H1 (cell line): ENCODE measurements around the gene SLC9A2. TPM values are rescaled to one million over a fixed set of nuclear protein-coding genes. Genes with fewer than 3 reads are reported as not detected.

Source experiments
- ATF3 ChIP-seq: IDR thresholded peaks from 2 replicates; pipeline ENCODE4 v1.6.1; 2011; ENCODE audit warnings: low read depth, mild to moderate bottlenecking, low read length; ENCODE audit not compliant: insufficient read depth
- BACH1 ChIP-seq: IDR thresholded peaks from 2 replicates; pipeline ENCODE4 v1.6.1; 2012; ENCODE audit warnings: low read length, improper control_type of control experiment
- BCL11A ChIP-seq, 2 experiments: IDR thresholded peaks; one replicate each; pipeline ENCODE4 v1.6.1; 2011; ENCODE audit warnings: low read depth in 2 of 2, low read length in 2 of 2, mild to moderate bottlenecking in 2 of 2
- CBX8 ChIP-seq: fragments of 300-800, 300-1000 bp; sonication (generic); IDR thresholded peaks from 2 replicates; pipeline ENCODE4 v1.7.1; 2016; ENCODE audit warnings: low read depth, low read length, borderline replicate concordance
- CHD1 ChIP-seq: IDR thresholded peaks from 2 replicates; pipeline ENCODE4 v1.6.1; 2012; ENCODE audit warnings: low read depth, low read length, improper control_type of control experiment
- CTCF ChIP-seq, 3 experiments: IDR thresholded peaks; 1 replicate in 2 of 3; 2 replicates in 1 of 3; pipeline versions ENCODE4 v1.5.1 to v1.6.1; 2011; ENCODE audit warnings: low read length in 3 of 3, mild to moderate bottlenecking in 3 of 3, inconsistent platforms in 2 of 3, low read depth in 1 of 3, moderate library complexity in 1 of 3; ENCODE audit not compliant: insufficient read depth in 1 of 3; ENCODE audit errors: control extremely low read depth in 1 of 3
- EGR1 ChIP-seq: IDR thresholded peaks from 2 replicates; pipeline ENCODE4 v1.6.1; 2011; ENCODE audit warnings: low read depth, low read length, borderline replicate concordance
- EZH2 ChIP-seq: fragments of 200-600 bp; sonication (generic); IDR thresholded peaks from 2 replicates; pipeline ENCODE4 v1.7.1; 2012; ENCODE audit warnings: low read depth, mild to moderate bottlenecking, moderate library complexity, low read length, inconsistent platforms; ENCODE audit not compliant: severe bottlenecking
- FOSL1 ChIP-seq: IDR thresholded peaks from 2 replicates; pipeline ENCODE4 v1.6.1; 2011; ENCODE audit warnings: mild to moderate bottlenecking, low read depth, low read length, moderate library complexity; ENCODE audit not compliant: insufficient read depth
- GABPA ChIP-seq: IDR thresholded peaks from 2 replicates; pipeline ENCODE4 v1.6.1; 2011; ENCODE audit warnings: mild to moderate bottlenecking, low read length, moderate library complexity, borderline replicate concordance; ENCODE audit not compliant: insufficient read depth
- KDM5A ChIP-seq: fragments of 200-600 bp; IDR thresholded peaks from 2 replicates; pipeline ENCODE4 v1.7.1; 2012; ENCODE audit warnings: mild to moderate bottlenecking, low read length, inconsistent platforms, mixed read lengths
- POLR2AphosphoS5 ChIP-seq: IDR thresholded peaks from 2 replicates; pipeline ENCODE4 v1.6.1; 2011; ENCODE audit warnings: low read depth, low read length
- POU5F1 ChIP-seq: IDR thresholded peaks from 2 replicates; pipeline ENCODE4 v1.6.1; 2011; ENCODE audit warnings: low read depth, mild to moderate bottlenecking, low read length, moderate library complexity
- RBBP5 ChIP-seq: IDR thresholded peaks from 2 replicates; pipeline ENCODE4 v1.7.1; 2012; ENCODE audit warnings: low read depth, mild to moderate bottlenecking, inconsistent platforms, low read length, moderate library complexity, borderline replicate concordance
- RXRA ChIP-seq: IDR thresholded peaks from 2 replicates; pipeline ENCODE4 v1.6.1; 2011; ENCODE audit warnings: low read depth, mild to moderate bottlenecking, low read length, moderate library complexity; ENCODE audit not compliant: insufficient read depth
- SAP30 ChIP-seq: fragments of 300-600 bp; sonication (generic); IDR thresholded peaks from 2 replicates; pipeline ENCODE4 v1.7.1; 2012; ENCODE audit warnings: low read length, moderate library complexity, mild to moderate bottlenecking, inconsistent platforms; ENCODE audit not compliant: insufficient read depth, insufficient replicate concordance
- SIX5 ChIP-seq: IDR thresholded peaks from 2 replicates; pipeline ENCODE4 v1.6.1; 2011; ENCODE audit warnings: mild to moderate bottlenecking, low read depth, low read length
- TBP ChIP-seq: IDR thresholded peaks from 2 replicates; pipeline ENCODE4 v1.6.1; 2011; ENCODE audit warnings: low read depth, low read length, improper control_type of control experiment
- polyA plus RNA-seq, 7 experiments: library from polyadenylated mRNA; depleted of rRNA in 3 of 7; stranded (reverse) in 5 of 7; unstranded in 2 of 7; fragments of >200 nt in 5 of 7; fragments of 200-250 nt in 2 of 7; gene quantifications; 1 replicate in 5 of 7; 2 replicates in 1 of 7; 4 replicates in 1 of 7; pipeline versions ENCODE4 v1.2.1 to v1.2.3, GENCODE V29; 2011 to 2013; ENCODE audit warnings: missing spikeins in 2 of 7, mixed read lengths in 2 of 7
- total RNA-seq: library from RNA; stranded (reverse); fragmentation: NEBNext Ultra II Directional; extraction: Animal tissue kit (Norgen Biotek cat#: 25700); gene quantifications from 2 replicates; pipeline ENCODE4 v1.2.1, GENCODE V29; 2021

Gene SLC9A2
- total and polyA plus RNA-seq, 2 of the 8 experiments (the other 6 are each of a cell fraction or from before 2014, with no cell fraction given): 0.06 to 0.13 TPM

- TF ChIP-seq ATF3 (no peak), RBBP5 (no peak), GABPA (no peak), POLR2AphosphoS5 (no peak), FOSL1 (no peak), CBX8 (no peak), SIX5 (no peak), CTCF (IDR thresholded peaks at IDR 0.05; ENCODE audit: control extremely low read depth in 1 of 3, insufficient read depth in 1 of 3, low read depth in 1 of 3, low read length in 3 of 3) (no peak), CHD1 (no peak), KDM5A (no peak), RXRA (no peak), TBP (peak; percentile 36; the same call in 1 of the 2 replicates), POU5F1 (no peak), BACH1 (no peak), SAP30 (no peak), EGR1 (no peak), EZH2 (no peak), BCL11A (IDR thresholded peaks at IDR 0.05; ENCODE audit: low read depth in 2 of 2, low read length in 2 of 2) (no peak)
These were observed at the start of gene SLC9A2 (continued) for GRCh38 chr2:102619414-102620319.
